ENCODE measurements around the gene FRAS1. TPM values are rescaled to one million over a fixed set of nuclear protein-coding genes. Genes with fewer than 3 reads are reported as not detected.

Gene FRAS1
- total RNA-seq, 2 experiments from 2014 or later, result 0.05 to 0.22 TPM

- no peaks in the 10 kb centered on the region for H3K9me3 Mint-ChIP-seq
- no peaks in the 10 kb centered on the region for H3K36me3 Mint-ChIP-seq (ENCODE audit: low read depth)
- no peaks in the 10 kb centered on the region for H3K4me1 Mint-ChIP-seq (ENCODE audit: low read depth)
- DNase-seq, result no peak
- CTCF ChIA-PET, result no interaction called here
- POLR2A ChIA-PET, result no interaction called here
- intact Hi-C loops (cut with micrococcal nuclease), result no loop called here
- no peak for TF ChIP-seq CTCF (IDR thresholded peaks at IDR 0.05)
- H3K27me3 Mint-ChIP-seq, result peaks cover 7% of the 10 kb centered on the region
- ATAC-seq, result no peak
- no peak overlapping the region for H3K27ac Mint-ChIP-seq
- H3K4me3 Mint-ChIP-seq, result no peak overlapping the region
Observed at GRCh38 chr4:78428996-78429395, 371.9 kb downstream of the FRAS1 start.

GRCh38 chr4:78432896-78433295 lies 375.8 kb downstream of the FRAS1 start:
- no peaks in the 10 kb centered on the region for H3K4me1 Mint-ChIP-seq (ENCODE audit: low read depth)
- H3K9me3 Mint-ChIP-seq, result no peaks in the 10 kb centered on the region

GRCh38 chr4:78437608-78438088 lies 380.5 kb downstream of the FRAS1 start:
- H3K27ac Mint-ChIP-seq, result no peak overlapping the region
- no peak for TF ChIP-seq CTCF (IDR thresholded peaks at IDR 0.05)
- no peak overlapping the region for H3K4me3 Mint-ChIP-seq
- POLR2A ChIA-PET, result no interaction called here
- CTCF ChIA-PET, result no interaction called here
- intact Hi-C loops (cut with micrococcal nuclease), result no loop called here
- H3K27me3 Mint-ChIP-seq, result peaks cover 6% of the 10 kb centered on the region
- no peaks in the 10 kb centered on the region for H3K36me3 Mint-ChIP-seq (ENCODE audit: low read depth)
- DNase-seq (no peak), ATAC-seq (no peak)
- no peaks in the 10 kb centered on the region for H3K9me3 Mint-ChIP-seq
- no peaks in the 10 kb centered on the region for H3K4me1 Mint-ChIP-seq (ENCODE audit: low read depth)

More at GRCh38 chr4:78432896-78433295, 375.8 kb downstream of the FRAS1 start:
- intact Hi-C loops (cut with micrococcal nuclease), result no loop called here
- CTCF ChIA-PET, result interaction anchor here (1.0 kb wide), 1 partner anchor 11 kb away, joined by 3 read pairs; no protein-coding TSS in a partner anchor
- no peak for TF ChIP-seq CTCF (IDR thresholded peaks at IDR 0.05)
- Mint-ChIP-seq H3K27me3 (peaks cover 8% of the 10 kb centered on the region), H3K27ac (no peak overlapping the region), H3K36me3 (ENCODE audit: low read depth) (no peaks in the 10 kb centered on the region), H3K4me3 (no peak overlapping the region)
- no peak for DNase-seq
- POLR2A ChIA-PET, result no interaction called here
- no peak for ATAC-seq

GRCh38 chr4:78439328-78439727 lies 382.2 kb downstream of the FRAS1 start:
- no peaks in the 10 kb centered on the region for H3K36me3 Mint-ChIP-seq (ENCODE audit: low read depth)
- H3K4me3 Mint-ChIP-seq, result no peak overlapping the region
- ATAC-seq (no peak), DNase-seq (no peak)
- intact Hi-C loops (cut with micrococcal nuclease), result no loop called here
- ChIA-PET POLR2A (no interaction called here), CTCF (no interaction called here)
- TF ChIP-seq CTCF (IDR thresholded peaks at IDR 0.05), result no peak
- H3K27me3 Mint-ChIP-seq, result peaks cover 6% of the 10 kb centered on the region
- no peaks in the 10 kb centered on the region for H3K9me3 Mint-ChIP-seq
- no peaks in the 10 kb centered on the region for H3K4me1 Mint-ChIP-seq (ENCODE audit: low read depth)
- no peak overlapping the region for H3K27ac Mint-ChIP-seq

- POLR2A ChIA-PET, result no interaction called here
- no peak for ATAC-seq
- CTCF ChIA-PET, result interaction anchor here (1.4 kb wide), 1 partner anchor 17 kb away, joined by 3 read pairs; no protein-coding TSS in a partner anchor
- Mint-ChIP-seq H3K4me3 (no peak overlapping the region), H3K9me3 (no peaks in the 10 kb centered on the region), H3K4me1 (ENCODE audit: low read depth) (no peaks in the 10 kb centered on the region), H3K27ac (no peak overlapping the region), H3K27me3 (peaks cover 4% of the 10 kb centered on the region), H3K36me3 (ENCODE audit: low read depth) (no peaks in the 10 kb centered on the region)
- no peak for DNase-seq
- TF ChIP-seq CTCF (IDR thresholded peaks at IDR 0.05), result no peak
- intact Hi-C loops (cut with micrococcal nuclease), result no loop called here
Observed at GRCh38 chr4:78441756-78442155, 384.6 kb downstream of the FRAS1 start.

Data from activated CD8-positive, alpha-beta T cell treated with anti-CD3 and anti-CD28 coated beads for 36 hours (primary cell).